ENCODE results near the gene TOP2A.

GRCh38 chr17:40436636-40437035 lies 18.9 kb upstream of the TOP2A start:
- no peak for TF ChIP-seq CTCF (IDR thresholded peaks at IDR 0.05)
- no peak for TF ChIP-seq POLR2A (IDR thresholded peaks at IDR 0.05)
